ENCODE data around the gene DCAF7.

DCAF7 gene

GRCh38 chr17:63629627-63630026, 79.3 kb downstream of the DCAF7 start:
- no peak for DNase-seq (ENCODE audit: low read depth)

DNA sequence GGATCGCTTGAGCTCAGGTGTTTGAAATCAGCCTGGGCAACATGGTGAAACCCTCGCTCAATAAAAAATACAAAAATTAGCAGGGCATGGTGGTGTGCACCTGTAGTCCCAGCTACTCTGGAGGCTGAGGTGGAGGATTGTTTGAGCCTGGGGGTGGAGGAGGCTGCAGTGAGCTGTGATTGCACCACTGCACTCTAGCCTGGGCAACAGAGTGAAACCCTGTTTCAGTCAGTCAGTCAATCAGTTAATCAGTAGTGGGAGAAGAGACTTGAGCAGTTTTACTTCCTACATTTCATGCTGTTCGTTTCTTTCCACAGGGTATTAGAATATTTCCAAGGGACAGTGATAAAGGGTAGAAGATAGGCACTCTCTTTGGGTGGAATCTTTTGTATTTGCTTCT, 80.8 kb downstream of the DCAF7 start:
- DNase-seq (ENCODE audit: low read depth), result no peak

DNA sequence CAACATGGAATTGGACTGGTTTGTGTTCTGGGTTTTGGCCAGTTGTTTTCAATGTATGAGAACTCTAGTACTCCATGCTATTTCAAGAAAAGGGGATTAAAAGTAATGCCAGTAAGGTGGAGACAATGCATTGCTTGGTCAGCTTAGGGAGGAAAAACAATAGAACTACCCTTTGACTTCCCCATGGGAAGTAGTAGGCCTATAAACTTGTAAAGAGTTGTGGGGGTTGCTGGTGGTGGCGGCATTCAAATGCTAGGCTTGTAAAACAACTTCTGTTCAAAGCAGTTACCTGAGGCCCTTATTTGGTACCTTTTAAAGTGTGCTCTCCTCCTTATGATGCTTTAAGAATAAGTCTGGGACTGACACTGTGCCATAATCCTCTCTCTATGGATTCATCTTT, 81.3 kb downstream of the DCAF7 start:
- DNase-seq (ENCODE audit: low read depth), result no peak

DNA sequence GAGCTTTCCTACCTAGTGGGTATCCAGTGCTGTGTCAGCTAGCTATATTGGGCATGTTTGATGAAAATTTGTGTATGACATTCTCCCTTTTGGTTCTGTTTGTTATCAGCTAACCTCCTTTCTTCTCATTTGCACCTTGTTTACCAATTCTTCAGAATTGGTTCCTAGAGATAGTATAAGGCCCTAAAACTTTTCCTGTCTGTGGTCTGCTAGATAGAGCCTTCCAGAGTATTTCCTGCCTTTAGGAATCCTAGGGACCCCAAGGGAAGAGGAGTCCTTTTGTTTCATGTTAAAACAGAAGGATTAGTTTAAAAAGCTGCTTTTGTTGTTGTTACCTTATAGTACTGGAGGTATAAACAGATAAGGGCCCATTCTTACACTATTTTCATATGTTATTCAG, 83.5 kb downstream of the DCAF7 start:
- DNase-seq (ENCODE audit: low read depth), result no peak

GRCh38 chr17:63634163-63634562, 83.9 kb downstream of the DCAF7 start:
- DNase-seq (ENCODE audit: low read depth), result no peak

GRCh38 chr17:63634816-63635215, 84.5 kb downstream of the DCAF7 start:
- DNase-seq (ENCODE audit: low read depth), result peak; percentile 13

GRCh38 chr17:63635290-63635689, 85.0 kb downstream of the DCAF7 start:
- DNase-seq (ENCODE audit: low read depth), result no peak

DNA sequence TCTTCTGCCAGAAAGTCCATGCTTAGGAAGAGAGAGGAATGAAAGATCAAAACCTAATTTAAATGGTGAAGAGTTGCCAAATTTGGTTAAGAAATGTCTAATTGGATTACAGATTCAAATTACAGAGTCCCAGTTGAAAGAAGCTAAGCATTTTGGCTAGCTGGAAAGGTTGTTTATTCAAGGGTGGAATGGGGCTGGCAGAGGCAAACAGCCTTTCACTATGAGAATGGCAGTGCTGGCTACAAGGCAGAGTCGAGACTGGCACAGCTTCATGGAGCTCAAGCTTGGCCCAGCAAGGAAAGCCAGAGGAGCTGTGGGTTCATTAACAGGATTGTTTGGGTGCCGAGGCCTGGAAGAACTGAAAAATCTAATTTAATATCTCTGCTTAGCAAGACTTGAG, 85.5 kb downstream of the DCAF7 start:
- no peak for DNase-seq (ENCODE audit: low read depth)

DNA sequence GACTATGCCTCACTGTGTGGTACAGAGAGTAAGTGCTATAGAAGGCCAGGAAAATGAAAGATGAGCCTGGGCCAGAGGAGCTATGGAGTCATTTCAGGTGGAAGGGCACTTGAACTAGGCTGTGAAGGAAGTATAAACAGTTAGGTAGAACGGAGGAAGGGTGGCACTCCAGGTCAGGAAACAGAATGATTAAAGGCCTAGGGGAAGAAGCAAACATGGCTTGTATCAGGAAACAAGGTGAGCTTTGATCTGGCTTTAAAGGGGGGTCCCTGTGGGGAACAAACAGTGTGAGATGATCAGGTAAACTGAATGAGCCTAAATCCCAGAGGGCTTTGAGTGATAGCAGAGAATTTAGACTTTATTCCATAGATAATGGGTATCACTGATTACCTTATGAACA, 88.8 kb downstream of the DCAF7 start:
- no peak for DNase-seq (ENCODE audit: low read depth)

DNA sequence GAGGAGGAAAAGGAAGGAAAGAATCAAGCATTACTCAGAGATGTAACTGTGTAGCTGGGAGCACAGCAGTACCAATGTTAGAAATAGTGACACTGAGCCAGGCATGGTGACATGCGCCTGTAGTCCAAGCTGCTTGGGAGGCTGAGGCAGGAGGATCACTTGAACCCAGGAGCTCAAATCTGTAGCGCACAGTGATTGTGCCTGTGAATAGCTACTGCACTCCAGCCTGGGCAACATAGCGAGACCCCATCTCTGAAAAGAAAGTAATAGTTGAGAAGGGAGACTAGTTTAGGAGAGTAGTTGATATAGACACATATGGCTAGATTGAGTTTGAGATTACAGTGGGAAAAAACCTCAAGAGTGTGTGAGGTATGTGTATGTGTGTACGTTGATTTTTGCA, 89.8 kb downstream of the DCAF7 start:
- no peak for DNase-seq (ENCODE audit: low read depth)

DNA sequence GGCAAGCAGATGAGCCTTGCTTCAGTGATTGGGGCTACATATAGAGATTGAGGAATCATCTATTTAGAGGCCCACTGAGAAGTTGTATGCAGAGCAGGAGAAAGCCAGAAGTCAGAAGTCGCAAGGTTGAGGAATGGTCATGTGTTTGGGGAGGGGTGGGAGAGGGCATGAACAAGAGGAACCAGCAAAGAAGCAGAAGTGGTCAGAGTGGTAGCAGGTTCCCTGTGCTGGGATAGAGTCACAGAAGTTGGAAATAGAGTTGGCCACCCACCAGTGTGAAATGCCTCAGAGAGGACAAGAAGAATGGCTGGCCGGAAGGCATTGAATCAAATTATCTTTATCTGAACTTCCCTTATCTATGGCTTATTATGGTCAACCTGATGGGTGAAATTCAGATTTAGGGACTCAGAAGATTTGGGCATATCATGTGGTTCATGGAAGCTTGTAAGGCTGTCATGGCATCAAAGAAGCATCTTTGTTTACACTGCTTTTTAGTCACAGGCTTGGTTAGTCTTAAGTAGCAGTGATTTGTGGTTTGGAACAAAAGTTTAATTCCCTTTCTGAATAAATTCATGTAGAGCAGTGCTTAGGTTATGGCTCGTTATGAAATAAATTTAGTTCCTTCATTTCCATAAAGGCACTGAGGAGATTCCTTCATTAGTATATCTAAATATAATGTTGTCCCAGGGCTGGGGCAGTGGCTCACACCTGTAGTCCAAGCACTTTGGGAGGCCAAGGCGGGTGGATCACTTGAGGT, 91.6 kb downstream of the DCAF7 start:
- no peak for DNase-seq (ENCODE audit: low read depth)
